Measurements from ENCODE around the gene NHLH1. TPM values are rescaled to one million over a fixed set of nuclear protein-coding genes. Genes with fewer than 3 reads are reported as not detected.
"Not testable (repeated sequence)": the region's sequence is repeated elsewhere in the genome, so short reads cannot be mapped to it uniquely, and the experiment has no call there.

The NHLH1 gene
- total RNA-seq, 1 donor from 2014 or later, result 2.6 TPM

- no peak for DNase-seq (ENCODE audit: low spot score)
These were observed 10.8 kb downstream of the NHLH1 start for GRCh38 chr1:160377585-160378206.

GRCh38 chr1:160384812-160385211, 17.9 kb downstream of the NHLH1 start:
- not testable (repeated sequence) for DNase-seq (ENCODE audit: low spot score)

DNA sequence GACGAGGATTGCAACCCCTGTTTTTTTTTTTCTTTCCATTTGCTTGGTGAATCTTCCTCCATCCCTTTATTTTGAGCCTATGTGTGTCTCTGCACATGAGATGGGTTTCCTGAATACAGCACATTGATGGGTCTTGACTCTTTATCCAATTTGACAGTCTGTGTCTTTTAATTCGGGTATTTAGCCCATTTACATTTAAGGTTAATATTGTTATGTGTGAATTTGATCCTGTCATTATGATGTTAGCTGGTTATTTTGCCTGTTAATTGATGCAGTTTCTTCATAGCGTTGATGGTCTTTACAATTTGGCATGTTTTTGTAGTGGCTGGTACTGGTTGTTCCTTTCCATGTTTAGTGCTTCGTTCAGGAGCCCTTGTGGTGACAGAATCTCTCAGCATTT, 21.5 kb downstream of the NHLH1 start:
- not testable (repeated sequence) for DNase-seq (ENCODE audit: low spot score)

DNA sequence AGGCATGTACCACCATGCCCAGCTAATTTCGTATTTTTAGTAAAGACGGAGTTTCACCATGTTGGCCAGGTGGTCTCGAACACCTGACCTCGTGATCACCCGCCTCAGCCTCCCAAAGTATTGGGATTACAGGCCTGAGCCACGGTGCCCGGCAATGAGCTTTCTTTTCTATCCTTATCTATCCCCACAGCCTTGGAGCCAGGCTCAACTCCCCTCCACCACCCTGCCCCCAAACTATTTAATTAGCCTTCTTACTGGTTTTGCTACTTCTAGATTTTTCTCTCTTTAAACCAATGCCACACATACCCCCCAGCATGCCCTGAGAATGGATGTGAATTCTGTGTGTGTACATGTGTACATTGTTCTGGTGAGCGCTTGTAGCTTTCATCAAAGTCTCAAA, 27.8 kb downstream of the NHLH1 start:
- no peak for DNase-seq (ENCODE audit: low spot score)

DNA sequence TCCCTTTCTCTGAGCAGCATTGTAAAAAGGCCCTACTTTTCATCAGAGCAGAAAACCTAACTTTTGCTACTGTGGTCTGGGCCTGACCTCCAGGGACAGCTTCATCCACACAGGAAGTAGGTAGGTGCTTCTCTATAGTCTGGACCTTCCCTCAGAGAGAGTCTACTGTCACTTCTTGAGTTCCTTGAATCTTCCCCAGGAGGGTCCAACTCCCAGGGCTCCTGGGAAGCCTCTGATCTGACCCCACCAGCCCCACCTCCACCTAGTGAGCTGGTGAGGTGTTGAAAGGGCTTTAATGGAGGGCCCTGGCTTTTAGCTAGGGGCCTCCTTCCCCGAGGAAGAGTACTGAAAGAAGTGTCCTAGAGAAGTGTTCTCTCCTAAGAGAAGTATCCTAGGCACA, 30.8 kb downstream of the NHLH1 start:
- DNase-seq (ENCODE audit: low spot score), result no peak

DNA sequence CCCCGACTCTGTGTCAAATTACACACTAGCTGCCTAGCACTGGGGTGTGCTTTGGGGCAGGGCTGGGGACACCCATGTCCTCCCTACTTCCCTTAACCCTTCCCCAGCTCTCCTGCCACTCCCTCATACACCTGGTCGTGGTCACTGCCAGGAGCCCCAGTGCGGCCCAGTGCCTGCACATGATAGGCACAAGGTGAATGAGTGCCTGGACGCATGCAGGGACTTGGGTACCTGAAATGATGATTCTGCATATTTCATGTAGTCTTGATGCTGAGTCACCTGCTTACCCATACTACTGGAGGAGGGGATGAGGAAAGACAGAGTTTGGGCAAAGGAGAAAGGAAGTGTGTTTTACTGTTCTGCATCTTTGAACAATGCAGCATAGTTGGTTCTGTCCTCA, 32.0 kb downstream of the NHLH1 start:
- no peak for DNase-seq (ENCODE audit: low spot score)

- DNase-seq (ENCODE audit: low spot score), result no peak
These were observed 32.8 kb downstream of the NHLH1 start for GRCh38 chr1:160399544-160400222.

DNA sequence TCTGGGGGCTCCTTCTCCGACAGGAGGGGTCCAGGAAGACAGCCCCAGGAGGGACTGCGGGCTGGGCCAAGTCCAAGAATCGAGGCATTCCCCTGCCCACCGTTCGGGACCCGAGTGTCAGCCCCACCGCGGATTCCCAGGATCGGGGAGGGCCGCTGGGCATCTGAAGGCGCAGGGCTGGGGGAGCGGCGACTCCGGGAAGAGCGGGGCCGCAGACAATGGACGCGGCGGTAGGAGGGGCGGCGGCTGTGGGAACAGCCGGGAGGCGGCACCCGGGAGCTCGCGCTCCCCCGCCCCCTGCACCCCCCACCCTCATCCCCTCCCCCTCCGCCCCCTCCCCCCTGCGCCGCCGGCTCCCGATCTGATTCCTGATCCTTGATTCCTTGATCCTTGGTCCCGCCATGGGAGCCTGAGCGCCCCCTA, 33.4 kb downstream of the NHLH1 start, which contains the start of gene VANGL2:
Gene VANGL2, plus strand, starts transcription at position 342 of the 423 bp plus-strand sequence. CDS start 15,274 bp downstream, outside the sequence.
- DNase-seq (ENCODE audit: low spot score), result peak; percentile 79

GRCh38 chr1:160400646-160401486, 34.0 kb downstream of the NHLH1 start:
- DNase-seq (ENCODE audit: low spot score), result peak; percentile 41

DNA sequence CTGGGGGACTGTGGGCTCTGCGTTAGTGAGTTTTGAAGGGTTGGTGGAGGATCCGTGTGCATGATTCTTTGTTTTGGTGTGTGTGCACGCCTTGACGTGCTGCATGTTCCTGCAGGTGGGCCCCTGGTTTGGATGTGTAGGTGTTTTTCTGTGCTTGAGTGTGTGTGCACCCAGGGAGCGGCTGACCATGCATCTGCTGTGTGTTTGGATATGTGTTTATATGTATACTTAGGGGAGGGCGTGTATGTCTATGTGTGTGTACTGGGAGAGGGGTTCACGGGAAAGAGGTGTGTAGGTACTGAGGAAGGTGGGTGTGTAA, 34.6 kb downstream of the NHLH1 start:
- DNase-seq (ENCODE audit: low spot score), result no peak

GRCh38 chr1:160402001-160402795, 35.3 kb downstream of the NHLH1 start:
- DNase-seq (ENCODE audit: low spot score), result peak; percentile 18

- DNase-seq (ENCODE audit: low spot score), result no peak
These were observed 36.4 kb downstream of the NHLH1 start for GRCh38 chr1:160403244-160403643.

DNA sequence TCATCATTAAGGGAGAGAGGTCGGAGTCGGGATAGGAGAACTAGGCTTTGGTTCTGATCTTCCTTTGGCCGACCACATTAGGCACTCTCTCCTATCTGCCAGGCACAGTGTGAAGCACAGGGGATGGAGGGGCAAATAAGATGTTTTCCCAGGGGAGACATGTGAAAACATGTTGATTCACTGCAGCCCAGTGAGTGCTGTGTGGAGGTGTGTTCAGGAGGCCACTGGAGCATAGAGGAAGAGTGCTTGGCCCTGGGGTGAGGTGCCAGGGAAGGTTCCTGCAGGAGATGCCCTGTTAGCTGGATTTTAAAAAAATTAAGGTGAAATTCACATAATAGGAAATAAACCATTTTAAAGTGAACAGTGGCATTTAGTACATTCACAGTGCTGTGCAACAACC, 37.2 kb downstream of the NHLH1 start:
- no peak for DNase-seq (ENCODE audit: low spot score)

DNA sequence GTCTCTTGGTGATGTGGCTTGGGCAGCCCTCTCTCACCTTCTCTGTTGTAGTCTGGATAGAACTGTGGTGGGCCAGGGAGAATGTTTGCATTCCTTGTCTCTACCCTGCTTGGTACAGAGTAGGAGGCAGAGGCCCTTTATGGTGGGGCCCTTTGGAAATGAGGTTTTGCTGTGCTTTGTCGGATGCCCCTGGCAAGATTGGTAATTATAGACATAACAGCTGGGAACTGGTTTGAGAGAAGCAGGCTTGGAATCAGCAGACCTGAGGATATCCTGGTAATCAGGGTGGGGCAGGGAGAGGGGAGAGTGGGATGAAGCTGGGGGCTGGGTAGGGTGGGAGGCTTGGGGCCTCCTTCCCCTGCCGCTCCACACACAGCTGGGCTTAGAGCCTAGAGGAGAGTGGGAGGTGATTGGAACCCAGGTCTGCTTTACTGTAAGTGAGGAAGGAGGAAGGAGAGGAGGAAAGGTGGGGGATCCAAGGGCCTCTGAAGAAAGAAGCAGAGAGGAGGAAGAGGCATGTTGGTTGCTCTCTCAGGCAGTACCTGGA, 38.5 kb downstream of the NHLH1 start:
- DNase-seq (ENCODE audit: low spot score), result peak; percentile 14

GRCh38 chr1:160406131-160406968, 39.5 kb downstream of the NHLH1 start:
- no peak for DNase-seq (ENCODE audit: low spot score)

DNA sequence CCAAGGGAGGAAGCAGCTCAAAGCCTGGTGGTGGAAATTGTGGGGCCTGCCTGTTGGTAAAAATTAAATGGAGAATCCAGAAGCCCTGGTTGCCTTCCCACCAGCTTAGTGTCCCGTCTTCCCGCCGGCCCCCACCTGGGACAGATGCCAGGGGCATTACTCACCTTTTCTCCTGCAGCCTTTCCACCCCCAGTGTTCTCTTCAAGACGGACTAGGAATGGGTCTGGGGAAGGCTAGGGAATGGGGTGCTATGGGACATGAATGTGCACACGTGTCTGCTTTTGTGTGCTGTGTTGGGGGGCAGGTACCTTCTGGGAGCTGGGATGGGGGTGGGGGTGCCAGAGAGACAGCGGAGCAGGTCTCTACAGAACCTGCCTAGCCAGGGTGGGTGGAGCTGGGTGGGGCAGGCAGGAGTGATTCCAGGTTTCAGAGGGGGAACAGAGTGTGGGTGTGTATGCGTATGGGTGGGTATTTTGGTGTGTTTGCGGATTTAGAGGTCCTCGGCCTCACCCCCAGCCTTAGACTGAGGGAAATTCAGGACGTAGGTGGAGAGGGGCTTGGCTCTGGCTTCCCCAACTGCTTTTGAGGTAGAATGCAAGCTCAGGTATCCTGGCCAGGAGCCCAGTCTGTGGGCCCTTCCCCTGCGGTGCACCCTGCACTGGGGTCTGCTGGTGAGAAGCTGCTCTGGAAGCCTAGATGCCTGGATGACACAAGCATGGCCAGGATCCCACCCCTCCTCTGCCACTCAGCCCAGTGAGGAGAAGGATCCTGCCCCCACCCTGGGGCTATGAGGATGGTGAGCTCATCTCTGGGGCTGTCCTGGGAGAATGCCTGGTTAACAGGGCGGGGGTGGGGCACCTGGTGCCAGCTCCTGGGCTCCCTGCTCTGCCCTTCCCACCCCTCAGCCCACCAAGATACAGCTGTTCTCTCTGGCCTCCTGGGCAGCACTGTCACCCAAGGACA, 41.2 kb downstream of the NHLH1 start:
- peak; percentile 14 for DNase-seq (ENCODE audit: low spot score)

DNA sequence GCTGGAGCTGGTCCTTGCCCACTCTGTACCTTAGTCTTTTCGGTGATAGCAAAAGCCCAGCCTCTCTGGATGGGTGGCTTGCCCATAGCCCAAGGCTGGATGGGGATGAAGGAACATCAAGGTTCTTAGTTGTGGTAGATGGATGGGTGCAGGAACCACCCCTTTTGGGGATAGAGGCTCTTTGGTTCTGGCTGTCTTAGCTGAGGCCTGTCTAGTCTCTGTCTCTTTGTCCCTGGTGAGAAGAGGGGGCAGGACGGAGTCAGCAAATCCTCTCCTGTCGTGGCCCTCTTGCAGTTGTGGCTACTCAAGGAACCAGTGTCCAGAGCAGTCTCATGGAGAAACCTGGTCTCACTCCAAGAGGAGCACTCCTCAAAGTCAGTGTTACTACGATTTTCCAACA, 42.0 kb downstream of the NHLH1 start:
- no peak for DNase-seq (ENCODE audit: low spot score)

- no peak for DNase-seq (ENCODE audit: low spot score)
These were observed 42.6 kb downstream of the NHLH1 start for GRCh38 chr1:160409486-160409885.

DNA sequence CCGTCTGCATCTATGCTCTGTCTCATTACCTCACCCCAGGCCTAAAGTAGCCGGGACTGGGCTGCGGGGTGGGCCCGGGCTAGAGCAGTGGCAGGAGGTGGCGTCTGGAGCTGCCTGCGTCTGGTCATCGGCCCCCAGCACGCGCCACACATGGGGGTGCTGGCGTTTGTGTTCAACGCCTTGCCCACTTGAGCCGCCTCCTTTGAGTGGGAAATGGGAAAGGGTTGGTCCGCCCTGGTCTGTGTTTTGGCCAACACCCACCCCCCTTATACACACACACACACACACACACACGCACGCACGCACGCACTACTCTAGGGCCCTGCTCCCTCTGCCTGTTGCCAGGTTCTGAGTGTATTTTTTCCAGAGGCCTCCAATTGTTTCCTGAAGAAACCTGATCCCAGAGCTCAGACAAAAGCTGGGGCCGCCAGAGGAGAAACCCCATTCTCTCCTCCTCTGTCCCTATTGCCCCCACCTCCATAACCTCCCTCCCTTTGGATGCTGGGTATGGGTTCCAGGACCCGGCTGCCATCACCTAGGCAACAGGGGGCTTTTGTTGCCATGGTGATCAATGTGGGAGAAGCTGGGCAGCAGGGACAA, 43.6 kb downstream of the NHLH1 start:
- DNase-seq (ENCODE audit: low spot score), result peak; percentile 36
